Endothelial cell of umbilical vein (primary cell): ENCODE measurements around the gene GAL3ST2.

Source experiments
- EZH2 ChIP-seq: IDR thresholded peaks from 2 replicates; pipeline ENCODE4 v1.6.1; 2012; ENCODE audit warnings: borderline replicate concordance, low read depth, mild to moderate bottlenecking, moderate library complexity, low read length, inconsistent platforms; ENCODE audit not compliant: severe bottlenecking
- FOS ChIP-seq: IDR thresholded peaks from 2 replicates; pipeline ENCODE4 v1.6.1; 2011; ENCODE audit warnings: mild to moderate bottlenecking, low read length, moderate library complexity, borderline replicate concordance; ENCODE audit not compliant: insufficient read depth
- GATA2 ChIP-seq: IDR thresholded peaks from 2 replicates; pipeline ENCODE4 v1.7.0; 2011; ENCODE audit warnings: low read depth, mild to moderate bottlenecking, moderate library complexity, mixed read lengths, low read length; ENCODE audit not compliant: insufficient read length, insufficient read depth
- JUN ChIP-seq: IDR thresholded peaks from 2 replicates; pipeline ENCODE4 v1.6.1; 2011; ENCODE audit warnings: borderline replicate concordance, low read depth; ENCODE audit not compliant: insufficient read length, insufficient read depth
- MAX ChIP-seq: IDR thresholded peaks from 2 replicates; pipeline ENCODE4 v1.6.1; 2011; ENCODE audit not compliant: insufficient read depth, insufficient read length
- MYC ChIP-seq: IDR thresholded peaks from one replicate; pipeline ENCODE4 v1.6.1; 2011; ENCODE audit warnings: mild to moderate bottlenecking, low read depth, low read length
- POLR2A ChIP-seq: IDR thresholded peaks from 2 replicates; pipeline ENCODE4 v1.6.1; 2012; ENCODE audit warnings: low read depth, mild to moderate bottlenecking, control low read depth, low read length
- POLR2AphosphoS5 ChIP-seq: IDR thresholded peaks from 2 replicates; pipeline ENCODE4 v1.6.1; 2012; ENCODE audit warnings: low read depth, mild to moderate bottlenecking, control low read depth, low read length, moderate library complexity; ENCODE audit not compliant: insufficient read depth
- TF ChIP-seq, protein P1 (sequence below), 2 donors: IDR thresholded peaks; 1 replicate in 1 of 2; 2 replicates in 1 of 2; pipeline ENCODE4 v1.5.1; 2011; ENCODE audit warnings: low read length in 2 of 2, mild to moderate bottlenecking in 2 of 2, moderate library complexity in 2 of 2, control low read depth in 1 of 2, inconsistent platforms in 1 of 2, low read depth in 1 of 2; ENCODE audit not compliant: insufficient read depth in 1 of 2; ENCODE audit errors: extremely low read depth in 1 of 2

GRCh38 chr2:241729868-241730267 lies 46.8 kb upstream of the GAL3ST2 start:
- TF ChIP-seq MAX (no peak), POLR2AphosphoS5 (no peak), POLR2A (no peak), JUN (no peak), EZH2 (no peak), FOS (no peak), MYC (no peak), GATA2 (no peak)
- TF ChIP-seq, protein P1, sequence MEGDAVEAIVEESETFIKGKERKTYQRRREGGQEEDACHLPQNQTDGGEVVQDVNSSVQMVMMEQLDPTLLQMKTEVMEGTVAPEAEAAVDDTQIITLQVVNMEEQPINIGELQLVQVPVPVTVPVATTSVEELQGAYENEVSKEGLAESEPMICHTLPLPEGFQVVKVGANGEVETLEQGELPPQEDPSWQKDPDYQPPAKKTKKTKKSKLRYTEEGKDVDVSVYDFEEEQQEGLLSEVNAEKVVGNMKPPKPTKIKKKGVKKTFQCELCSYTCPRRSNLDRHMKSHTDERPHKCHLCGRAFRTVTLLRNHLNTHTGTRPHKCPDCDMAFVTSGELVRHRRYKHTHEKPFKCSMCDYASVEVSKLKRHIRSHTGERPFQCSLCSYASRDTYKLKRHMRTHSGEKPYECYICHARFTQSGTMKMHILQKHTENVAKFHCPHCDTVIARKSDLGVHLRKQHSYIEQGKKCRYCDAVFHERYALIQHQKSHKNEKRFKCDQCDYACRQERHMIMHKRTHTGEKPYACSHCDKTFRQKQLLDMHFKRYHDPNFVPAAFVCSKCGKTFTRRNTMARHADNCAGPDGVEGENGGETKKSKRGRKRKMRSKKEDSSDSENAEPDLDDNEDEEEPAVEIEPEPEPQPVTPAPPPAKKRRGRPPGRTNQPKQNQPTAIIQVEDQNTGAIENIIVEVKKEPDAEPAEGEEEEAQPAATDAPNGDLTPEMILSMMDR (IDR thresholded peaks at IDR 0.05; ENCODE audit: extremely low read depth in 1 of 2, insufficient read depth in 1 of 2, low read depth in 1 of 2, low read length in 2 of 2): no peak
